Measurements from ENCODE around the gene CA10.

GRCh38 chr17:52150935-52151334, 7.6 kb downstream of the CA10 start:
- TF ChIP-seq POLR2AphosphoS5 (IDR thresholded peaks at IDR 0.05; ENCODE audit: insufficient read depth in 1 of 2, low read depth in 1 of 2): no peak
- TF ChIP-seq CTCF (IDR thresholded peaks at IDR 0.05): no peak
- TF ChIP-seq POLR2A (IDR thresholded peaks at IDR 0.05): no peak

All from vagina (tissue), 2 donors.